Smooth muscle cell (in vitro differentiated cells): ENCODE results near the gene CUX1. TPM values are rescaled to one million over a fixed set of nuclear protein-coding genes. Genes with fewer than 3 reads are reported as not detected.

Source experiments
- DNase-seq: peaks from one replicate; lab custom pipeline; 2025; ENCODE audit not compliant: unreplicated experiment; lab: John Stamatoyannopoulos, UW
- H2AFZ ChIP-seq: fragments of 200-600 bp; sonication (generic); 2 replicates; pipeline ENCODE4 v1.6.0; 2016; ENCODE audit warnings: antibody characterized with exemption, low read depth, mild to moderate bottlenecking
- H3F3A ChIP-seq: fragments of 200-600 bp; sonication (generic); 2 replicates; pipeline ENCODE4 v1.6.0; 2017; ENCODE audit warnings: antibody characterized with exemption, low read depth
- H3K27ac ChIP-seq: fragments of 200-600 bp; sonication (generic); 2 replicates; pipeline ENCODE4 v1.5.1; 2016; ENCODE audit warnings: low read depth, mild to moderate bottlenecking
- H3K27me3 ChIP-seq: fragments of 200-600 bp; sonication (generic); 2 replicates; pipeline ENCODE4 v1.6.1; 2016; ENCODE audit warnings: low read depth, mild to moderate bottlenecking
- H3K36me3 ChIP-seq: fragments of 200-600 bp; sonication (generic); 2 replicates; pipeline ENCODE4 v1.5.1; 2016; ENCODE audit warnings: low read depth
- H3K4me1 ChIP-seq: fragments of 200-600 bp; sonication (generic); 2 replicates; pipeline ENCODE4 v1.5.1; 2016; ENCODE audit warnings: low read depth
- H3K4me2 ChIP-seq: fragments of 200-600 bp; sonication (generic); 2 replicates; pipeline ENCODE4 v1.6.0; 2016; ENCODE audit warnings: mild to moderate bottlenecking
- H3K4me3 ChIP-seq: fragments of 200-600 bp; sonication (generic); 2 replicates; pipeline ENCODE4 v1.5.1; 2016; ENCODE audit warnings: mild to moderate bottlenecking
- H3K79me2 ChIP-seq: fragments of 200-600 bp; sonication (generic); 2 replicates; pipeline ENCODE4 v1.6.0; 2016; ENCODE audit warnings: low read depth, mild to moderate bottlenecking
- H3K9ac ChIP-seq: fragments of 200-600 bp; sonication (generic); 2 replicates; pipeline ENCODE4 v1.6.0; 2016; ENCODE audit warnings: low read depth
- H3K9me3 ChIP-seq: fragments of 200-600 bp; sonication (generic); replicated peaks from 2 replicates; pipeline ENCODE4 v1.5.1; 2016; ENCODE audit warnings: low read depth
- H4K20me1 ChIP-seq: fragments of 200-600 bp; sonication (generic); 2 replicates; pipeline ENCODE4 v1.6.0; 2016; ENCODE audit warnings: low read depth
- WGBS: methylation state at CpG from one replicate; pipeline ENCODE4 v1.1.7; 2016; ENCODE audit warnings: low lambda C conversion rate; 5-methylcytosine and 5-hydroxymethylcytosine counted together
- polyA plus RNA-seq: library from polyadenylated mRNA; unstranded; fragments of >200 nt; fragmentation: Nextera tagmentation; extraction: Ambion mirVana; gene quantifications from 2 replicates; pipeline ENCODE4 v1.2.1, GENCODE V29; 2016
- total RNA-seq: library from RNA; depleted of rRNA; stranded (reverse); fragments of >200 nt; gene quantifications from 2 replicates; pipeline ENCODE4 v1.2.3, GENCODE V29; 2014
- TF ChIP-seq, protein P1 (sequence below): fragments of 200-600 bp; sonication (generic); IDR thresholded peaks from 2 replicates; pipeline ENCODE4 v1.5.1; 2017; ENCODE audit warnings: borderline replicate concordance, mild to moderate bottlenecking, antibody characterized with exemption; ENCODE audit not compliant: insufficient read depth, poor library complexity, severe bottlenecking

Gene CUX1
- total and polyA plus RNA-seq, 2 experiments from 2014 or later = 56.3 to 78.4 TPM

GRCh38 chr7:101970801-101971200, 153.4 kb downstream of the CUX1 start:
- 99% methylated on average over 5 of the region's 5 CpGs for WGBS
- Histone ChIP-seq H3K4me3 (no peak overlapping the region), H4K20me1 (peaks cover 92% of the 10 kb centered on the region), H3K27me3 (no peaks in the 10 kb centered on the region), H3K4me1 (no peaks in the 10 kb centered on the region), H3K4me2 (no peak overlapping the region), H3K9me3 (no peaks in the 10 kb centered on the region), H3K79me2 (peaks cover 86% of the 10 kb centered on the region), H2AFZ (no peak overlapping the region), H3K9ac (no peak overlapping the region), H3K27ac (no peak overlapping the region), H3F3A (no peaks in the 10 kb centered on the region), H3K36me3 (no peaks in the 10 kb centered on the region)
- no peak for DNase-seq
- TF ChIP-seq, protein P1, sequence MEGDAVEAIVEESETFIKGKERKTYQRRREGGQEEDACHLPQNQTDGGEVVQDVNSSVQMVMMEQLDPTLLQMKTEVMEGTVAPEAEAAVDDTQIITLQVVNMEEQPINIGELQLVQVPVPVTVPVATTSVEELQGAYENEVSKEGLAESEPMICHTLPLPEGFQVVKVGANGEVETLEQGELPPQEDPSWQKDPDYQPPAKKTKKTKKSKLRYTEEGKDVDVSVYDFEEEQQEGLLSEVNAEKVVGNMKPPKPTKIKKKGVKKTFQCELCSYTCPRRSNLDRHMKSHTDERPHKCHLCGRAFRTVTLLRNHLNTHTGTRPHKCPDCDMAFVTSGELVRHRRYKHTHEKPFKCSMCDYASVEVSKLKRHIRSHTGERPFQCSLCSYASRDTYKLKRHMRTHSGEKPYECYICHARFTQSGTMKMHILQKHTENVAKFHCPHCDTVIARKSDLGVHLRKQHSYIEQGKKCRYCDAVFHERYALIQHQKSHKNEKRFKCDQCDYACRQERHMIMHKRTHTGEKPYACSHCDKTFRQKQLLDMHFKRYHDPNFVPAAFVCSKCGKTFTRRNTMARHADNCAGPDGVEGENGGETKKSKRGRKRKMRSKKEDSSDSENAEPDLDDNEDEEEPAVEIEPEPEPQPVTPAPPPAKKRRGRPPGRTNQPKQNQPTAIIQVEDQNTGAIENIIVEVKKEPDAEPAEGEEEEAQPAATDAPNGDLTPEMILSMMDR = no peak

DNA sequence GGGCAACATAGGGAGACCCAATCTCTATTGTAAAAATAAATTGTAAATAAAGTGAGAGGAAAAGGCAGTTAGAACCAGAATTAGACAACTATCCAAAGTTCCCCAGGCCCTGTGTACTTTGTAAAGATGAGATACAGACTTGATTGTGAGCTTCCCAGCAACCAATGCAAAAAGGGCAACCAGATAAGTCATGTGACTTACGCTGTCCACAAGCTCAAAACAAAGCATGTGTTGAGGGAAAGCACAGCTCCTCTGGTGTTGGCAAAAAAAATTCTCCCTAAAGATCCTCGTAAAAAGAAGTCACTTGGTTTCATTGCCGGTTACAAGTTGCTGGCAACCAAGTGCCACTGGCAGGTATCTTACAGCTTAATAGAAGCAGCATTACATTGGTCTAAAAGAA, 154.0 kb downstream of the CUX1 start:
- no peaks in the 10 kb centered on the region for H3K36me3 ChIP-seq
- no peak for DNase-seq
- no peak overlapping the region for H3K4me3 ChIP-seq
- TF ChIP-seq, protein P1 = no peak
- H3K4me1 ChIP-seq = no peaks in the 10 kb centered on the region
- no peak overlapping the region for H3K27ac ChIP-seq
- H3K9me3 ChIP-seq = no peaks in the 10 kb centered on the region
- H3F3A ChIP-seq = peaks cover 3% of the 10 kb centered on the region
- H2AFZ ChIP-seq = no peak overlapping the region
- H3K79me2 ChIP-seq = peaks cover 86% of the 10 kb centered on the region
- no peak overlapping the region for H3K4me2 ChIP-seq
- H3K9ac ChIP-seq = no peak overlapping the region
- H4K20me1 ChIP-seq = peaks cover 92% of the 10 kb centered on the region
- H3K27me3 ChIP-seq = no peaks in the 10 kb centered on the region
- WGBS = 95% methylated on average over 3 of the region's 3 CpGs

DNA sequence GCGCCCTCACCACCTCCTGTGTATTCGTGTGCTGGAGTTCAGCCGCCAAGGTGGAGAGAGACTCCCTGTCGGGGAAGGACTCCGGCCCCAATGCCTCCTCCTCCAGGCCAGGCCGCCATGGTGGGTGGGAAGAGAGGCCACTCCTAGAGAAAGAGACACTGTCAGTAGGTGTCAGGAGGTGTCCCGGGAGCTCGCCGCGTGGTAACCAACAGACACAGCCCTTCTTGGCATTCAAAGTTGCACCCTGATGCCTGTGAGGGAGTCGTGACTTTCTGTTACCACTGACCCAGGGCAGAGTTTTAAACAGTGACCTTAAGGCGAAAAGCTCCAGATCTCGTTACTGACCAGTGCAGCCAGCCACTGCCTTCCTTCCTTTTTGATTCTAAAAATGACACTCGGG, 155.2 kb downstream of the CUX1 start:
- Histone ChIP-seq H3K36me3 (no peaks in the 10 kb centered on the region), H3K27me3 (no peaks in the 10 kb centered on the region), H3K4me3 (no peak overlapping the region), H3F3A (peaks cover 5% of the 10 kb centered on the region), H3K4me2 (no peak overlapping the region), H2AFZ (no peak overlapping the region), H3K9ac (no peak overlapping the region), H3K9me3 (no peaks in the 10 kb centered on the region), H4K20me1 (peaks cover 90% of the 10 kb centered on the region), H3K27ac (no peak overlapping the region), H3K4me1 (no peaks in the 10 kb centered on the region), H3K79me2 (peaks cover 86% of the 10 kb centered on the region)
- TF ChIP-seq, protein P1 = no peak
- 90% methylated on average over 14 of the region's 14 CpGs for whole genome bisulfite sequencing
- DNase-seq = no peak

DNA sequence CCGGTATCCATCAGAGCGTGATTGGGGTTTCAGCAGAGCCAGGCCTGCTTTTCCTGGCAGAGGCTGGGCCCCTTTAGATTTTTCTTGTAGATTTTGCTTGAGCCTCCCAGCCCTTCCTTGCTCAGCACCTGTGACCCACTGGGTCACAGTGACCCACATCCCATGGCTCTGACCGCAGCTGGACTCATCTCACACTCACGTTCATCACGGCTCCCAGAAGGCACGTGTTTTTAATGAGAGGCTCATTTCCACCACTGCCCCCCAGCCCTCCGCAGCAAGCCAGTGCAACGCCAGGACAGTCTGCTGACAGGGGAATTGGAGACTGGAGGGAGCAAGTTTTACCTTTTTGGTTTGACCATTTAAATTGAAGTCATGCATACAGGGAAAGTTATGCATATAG, 155.7 kb downstream of the CUX1 start:
- TF ChIP-seq, protein P1 = no peak
- H3K9ac ChIP-seq = no peak overlapping the region
- H3K36me3 ChIP-seq = no peaks in the 10 kb centered on the region
- 98% methylated on average over 8 of the region's 8 CpGs for WGBS
- H3K79me2 ChIP-seq = peaks cover 86% of the 10 kb centered on the region
- no peak overlapping the region for H3K4me2 ChIP-seq
- no peak for DNase-seq
- H3K9me3 ChIP-seq = no peaks in the 10 kb centered on the region
- H3K4me1 ChIP-seq = no peaks in the 10 kb centered on the region
- H3F3A ChIP-seq = peaks cover 5% of the 10 kb centered on the region
- H3K4me3 ChIP-seq = no peak overlapping the region
- peaks cover 90% of the 10 kb centered on the region for H4K20me1 ChIP-seq
- H2AFZ ChIP-seq = no peak overlapping the region
- H3K27ac ChIP-seq = no peak overlapping the region
- H3K27me3 ChIP-seq = no peaks in the 10 kb centered on the region
